Dendritic cell treated with granulocyte-macrophage colony-stimulating factor and Interleukin-4, amounts not matched to agents 40 ng/mL and 50 ng/mL, for 4 days (primary cell): Measurements from ENCODE around the gene ADTRP.
"Not testable (repeated sequence)": the region's sequence is repeated elsewhere in the genome, so short reads cannot be mapped to it uniquely, and the experiment has no call there.

Source experiments
- H3K27ac Mint-ChIP-seq: one replicate; pipeline ENCODE4 v1.8.0; 2022; ENCODE audit warnings: mild to moderate bottlenecking, mixed read lengths
- H3K27me3 Mint-ChIP-seq: one replicate; pipeline ENCODE4 v1.8.0; 2022; ENCODE audit warnings: mild to moderate bottlenecking, mixed read lengths
- H3K36me3 Mint-ChIP-seq: one replicate; pipeline ENCODE4 v1.8.0; 2022; ENCODE audit warnings: low read depth, mixed read lengths
- H3K4me1 Mint-ChIP-seq: one replicate; pipeline ENCODE4 v1.8.0; 2022; ENCODE audit warnings: low read depth, mixed read lengths
- H3K4me3 Mint-ChIP-seq: one replicate; pipeline ENCODE4 v1.8.0; 2022; ENCODE audit warnings: mild to moderate bottlenecking, moderate library complexity, mixed read lengths
- H3K9me3 Mint-ChIP-seq: one replicate; pipeline ENCODE4 v1.8.0; 2022; ENCODE audit warnings: mixed read lengths
- intact Hi-C: fragments of 100-400 bp; cut with micrococcal nuclease; formaldehyde crosslinking; loops from one replicate; pipeline ENCODE4 v1.15.0; 2022

Gene ADTRP

GRCh38 chr6:11810854-11811643 lies 32.4 kb upstream of the ADTRP start:
- intact Hi-C loops, result no loop called here
- Mint-ChIP-seq H3K4me1 (peaks cover 14% of the 10 kb centered on the region), H3K9me3 (no peaks in the 10 kb centered on the region), H3K27me3 (no peaks in the 10 kb centered on the region), H3K27ac (no peak overlapping the region), H3K4me3 (no peak overlapping the region), H3K36me3 (no peaks in the 10 kb centered on the region)

- H3K4me3 Mint-ChIP-seq, result no peak overlapping the region
- H3K9me3 Mint-ChIP-seq, result no peaks in the 10 kb centered on the region
- no peak overlapping the region for H3K27ac Mint-ChIP-seq
- H3K36me3 Mint-ChIP-seq, result no peaks in the 10 kb centered on the region
- peaks cover 14% of the 10 kb centered on the region for H3K4me1 Mint-ChIP-seq
- no peaks in the 10 kb centered on the region for H3K27me3 Mint-ChIP-seq
- intact Hi-C loops, result no loop called here
These were observed 31.5 kb upstream of the ADTRP start for GRCh38 chr6:11810039-11810541.

- Mint-ChIP-seq H3K9me3 (no peaks in the 10 kb centered on the region), H3K27ac (no peak overlapping the region), H3K36me3 (no peaks in the 10 kb centered on the region), H3K4me3 (no peak overlapping the region), H3K27me3 (no peaks in the 10 kb centered on the region), H3K4me1 (peaks cover 17% of the 10 kb centered on the region)
- intact Hi-C loops, result no loop called here
These were observed 29.5 kb upstream of the ADTRP start for GRCh38 chr6:11808054-11808453.

GRCh38 chr6:11806561-11807317 lies 28.1 kb upstream of the ADTRP start:
- no peaks in the 10 kb centered on the region for H3K27me3 Mint-ChIP-seq
- H3K4me3 Mint-ChIP-seq, result no peak overlapping the region
- H3K4me1 Mint-ChIP-seq, result peaks cover 17% of the 10 kb centered on the region
- no peaks in the 10 kb centered on the region for H3K36me3 Mint-ChIP-seq
- intact Hi-C loops, result no loop called here
- H3K27ac Mint-ChIP-seq, result no peak overlapping the region
- no peaks in the 10 kb centered on the region for H3K9me3 Mint-ChIP-seq

- peaks cover 17% of the 10 kb centered on the region for H3K4me1 Mint-ChIP-seq
These were observed 26.9 kb upstream of the ADTRP start for GRCh38 chr6:11805259-11806053.

GRCh38 chr6:11804701-11805100 lies 26.1 kb upstream of the ADTRP start:
- Mint-ChIP-seq H3K9me3 (no peaks in the 10 kb centered on the region), H3K4me1 (peaks cover 17% of the 10 kb centered on the region)

More at GRCh38 chr6:11805259-11806053, 26.9 kb upstream of the ADTRP start:
- no peaks in the 10 kb centered on the region for H3K27me3 Mint-ChIP-seq
- no peak overlapping the region for H3K4me3 Mint-ChIP-seq
- H3K36me3 Mint-ChIP-seq, result no peaks in the 10 kb centered on the region
- no peak overlapping the region for H3K27ac Mint-ChIP-seq
- H3K9me3 Mint-ChIP-seq, result no peaks in the 10 kb centered on the region
- intact Hi-C loops, result no loop called here

GRCh38 chr6:11804135-11804534 lies 25.5 kb upstream of the ADTRP start:
- Mint-ChIP-seq H3K36me3 (no peaks in the 10 kb centered on the region), H3K27ac (no peak overlapping the region), H3K27me3 (no peaks in the 10 kb centered on the region), H3K4me1 (peaks cover 17% of the 10 kb centered on the region), H3K9me3 (no peaks in the 10 kb centered on the region), H3K4me3 (no peak overlapping the region)
- intact Hi-C loops, result no loop called here

More at GRCh38 chr6:11804701-11805100, 26.1 kb upstream of the ADTRP start:
- H3K36me3 Mint-ChIP-seq, result no peaks in the 10 kb centered on the region
- no peak overlapping the region for H3K4me3 Mint-ChIP-seq
- intact Hi-C loops, result no loop called here
- no peak overlapping the region for H3K27ac Mint-ChIP-seq
- no peaks in the 10 kb centered on the region for H3K27me3 Mint-ChIP-seq

GRCh38 chr6:11803591-11803971 lies 25.0 kb upstream of the ADTRP start:
- Mint-ChIP-seq H3K4me3 (no peak overlapping the region), H3K27me3 (no peaks in the 10 kb centered on the region)

GRCh38 chr6:11802886-11803590 lies 24.4 kb upstream of the ADTRP start:
- H3K4me3 Mint-ChIP-seq, result no peak overlapping the region
- intact Hi-C loops, result no loop called here
- no peaks in the 10 kb centered on the region for H3K27me3 Mint-ChIP-seq
- H3K27ac Mint-ChIP-seq, result no peak overlapping the region
- peaks cover 17% of the 10 kb centered on the region for H3K4me1 Mint-ChIP-seq
- H3K9me3 Mint-ChIP-seq, result no peaks in the 10 kb centered on the region
- no peaks in the 10 kb centered on the region for H3K36me3 Mint-ChIP-seq

More at GRCh38 chr6:11803591-11803971, 25.0 kb upstream of the ADTRP start:
- Mint-ChIP-seq H3K4me1 (peaks cover 17% of the 10 kb centered on the region), H3K9me3 (no peaks in the 10 kb centered on the region), H3K36me3 (no peaks in the 10 kb centered on the region), H3K27ac (no peak overlapping the region)
- intact Hi-C loops, result no loop called here

GRCh38 chr6:11800531-11800930 lies 21.9 kb upstream of the ADTRP start:
- H3K27ac Mint-ChIP-seq, intact Hi-C loops, H3K36me3 Mint-ChIP-seq, H3K4me3 Mint-ChIP-seq, H3K27me3 Mint-ChIP-seq, H3K9me3 Mint-ChIP-seq: not testable (repeated sequence)
- peaks cover 12% of the 10 kb centered on the region for H3K4me1 Mint-ChIP-seq

GRCh38 chr6:11798538-11798937 lies 19.9 kb upstream of the ADTRP start:
- H3K27ac Mint-ChIP-seq, result no peak overlapping the region

GRCh38 chr6:11798096-11798495 lies 19.5 kb upstream of the ADTRP start:
- Mint-ChIP-seq H3K36me3 (no peaks in the 10 kb centered on the region), H3K4me1 (no peaks in the 10 kb centered on the region), H3K4me3 (no peak overlapping the region), H3K9me3 (peaks cover 3% of the 10 kb centered on the region), H3K27ac (no peak overlapping the region), H3K27me3 (no peaks in the 10 kb centered on the region)
- intact Hi-C loops, result no loop called here

More at GRCh38 chr6:11798538-11798937, 19.9 kb upstream of the ADTRP start:
- intact Hi-C loops, result no loop called here
- Mint-ChIP-seq H3K27me3 (no peaks in the 10 kb centered on the region), H3K4me1 (peaks cover 1% of the 10 kb centered on the region), H3K36me3 (no peaks in the 10 kb centered on the region), H3K9me3 (no peaks in the 10 kb centered on the region), H3K4me3 (no peak overlapping the region)

- Mint-ChIP-seq H3K4me3 (no peak overlapping the region), H3K9me3 (peaks cover 7% of the 10 kb centered on the region), H3K27ac (no peak overlapping the region), H3K4me1 (no peaks in the 10 kb centered on the region), H3K27me3 (no peaks in the 10 kb centered on the region), H3K36me3 (no peaks in the 10 kb centered on the region)
- intact Hi-C loops, result no loop called here
These were observed 18.2 kb upstream of the ADTRP start for GRCh38 chr6:11796829-11797228.
